Activated naive CD8-positive, alpha-beta T cell treated with anti-CD3 and anti-CD28 coated beads, Interleukin-2, amount 50 U/mL, for 16 hours (primary cell): ENCODE measurements around the gene CYP27B1.

Experiments used
- DNase-seq: peaks from one replicate; pipeline ENCODE4 v3.0.0-alpha.2; 2020; ENCODE audit warnings: low read depth, low spot score

The CYP27B1 gene

DNA sequence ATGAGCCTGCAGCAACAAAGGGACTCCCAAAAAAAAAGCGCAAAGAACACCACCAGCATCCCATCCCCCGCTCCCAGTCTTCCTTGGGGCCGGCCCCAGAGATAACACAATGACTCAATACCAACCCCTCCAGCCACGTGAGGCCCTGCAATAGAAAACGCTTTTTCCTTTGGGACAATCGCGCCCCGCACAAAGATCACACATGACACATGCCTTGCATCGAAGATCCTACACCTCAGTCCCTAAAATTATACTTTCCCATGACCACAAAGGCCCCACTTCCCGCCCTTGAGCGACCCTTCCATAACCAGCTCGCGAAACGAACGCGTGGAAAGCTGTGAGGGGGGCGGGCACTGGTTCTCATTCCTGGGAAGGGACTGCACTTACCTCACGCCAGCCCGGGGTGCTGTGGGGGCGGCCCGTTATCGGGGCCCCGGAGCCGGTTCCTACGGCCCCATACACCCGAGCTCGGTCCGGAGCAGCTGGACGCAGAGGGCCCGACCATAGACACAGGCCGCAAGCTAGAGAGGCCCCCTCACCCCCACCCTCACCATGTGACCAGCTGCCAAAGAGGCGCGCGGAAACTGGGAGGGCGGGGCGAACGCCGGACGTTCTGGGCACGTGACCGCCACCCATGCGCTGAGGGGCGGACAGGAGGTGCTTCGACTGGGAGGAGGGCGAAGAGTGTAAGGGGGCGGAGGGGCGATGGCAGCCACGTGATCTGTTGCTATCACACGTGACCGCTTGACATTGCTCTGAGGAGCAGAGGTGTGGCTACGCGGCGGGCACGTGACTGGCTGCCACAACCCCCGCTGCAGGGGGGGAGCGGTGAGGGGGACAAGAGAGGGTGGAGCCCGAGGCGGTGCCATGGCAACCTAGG lies 14.8 kb downstream of the CYP27B1 start, which contains the start of gene CDK4:
TSS of gene CDK4 (minus strand) at position 523 of the 880 bp plus-strand sequence. CDS start 593 bp downstream, outside the sequence.
- DNase-seq: peak; percentile 96

DNA sequence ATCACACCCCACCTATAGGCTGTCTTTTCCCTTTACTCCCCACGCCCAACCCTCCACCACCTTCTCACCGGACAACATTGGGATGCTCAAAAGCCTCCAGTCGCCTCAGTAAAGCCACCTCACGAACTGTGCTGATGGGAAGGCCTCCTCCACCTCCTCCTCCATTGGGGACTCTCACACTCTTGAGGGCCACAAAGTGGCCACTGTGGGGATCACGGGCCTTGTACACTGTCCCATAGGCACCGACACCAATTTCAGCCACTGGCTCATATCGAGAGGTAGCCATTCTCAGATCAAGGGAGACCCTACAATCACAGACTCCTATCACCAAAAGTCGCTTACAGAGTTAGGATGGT lies 15.5 kb downstream of the CYP27B1 start:
- no peak for DNase-seq

DNA sequence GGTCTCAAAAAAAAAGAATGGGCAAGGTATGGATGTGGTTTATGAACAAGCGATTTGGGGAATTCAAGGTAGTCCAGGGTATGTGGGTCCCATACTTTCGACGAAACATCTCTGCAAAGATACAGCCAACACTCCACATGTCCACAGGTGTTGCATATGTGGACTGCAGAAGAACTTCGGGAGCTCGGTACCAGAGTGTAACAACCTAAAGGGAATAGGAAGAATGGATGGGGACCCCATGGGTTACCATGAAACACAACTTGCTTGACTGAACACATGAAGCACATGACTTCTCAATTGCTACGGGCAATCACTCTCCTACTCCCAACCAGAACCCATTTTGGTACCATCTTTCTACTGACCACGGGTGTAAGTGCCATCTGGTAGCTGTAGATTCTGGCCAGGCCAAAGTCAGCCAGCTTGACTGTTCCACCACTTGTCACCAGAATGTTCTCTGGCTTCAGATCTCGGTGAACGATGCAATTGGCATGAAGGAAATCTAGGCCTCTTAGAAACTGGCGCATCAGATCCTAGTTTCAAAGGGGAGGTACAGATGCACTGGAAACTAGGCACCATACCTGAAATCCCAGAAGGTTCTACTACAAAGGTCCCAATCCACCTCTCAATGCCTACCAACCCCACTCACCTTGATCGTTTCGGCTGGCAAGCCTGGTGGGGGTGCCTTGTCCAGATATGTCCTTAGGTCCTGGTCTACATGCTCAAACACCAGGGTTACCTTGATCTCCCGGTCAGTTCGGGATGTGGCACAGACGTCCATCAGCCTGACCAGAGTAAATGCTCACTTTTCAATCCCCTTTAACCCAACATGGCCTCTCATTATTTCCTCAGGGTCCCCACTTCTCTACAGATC lies 16.1 kb downstream of the CYP27B1 start:
- DNase-seq: no peak

DNA sequence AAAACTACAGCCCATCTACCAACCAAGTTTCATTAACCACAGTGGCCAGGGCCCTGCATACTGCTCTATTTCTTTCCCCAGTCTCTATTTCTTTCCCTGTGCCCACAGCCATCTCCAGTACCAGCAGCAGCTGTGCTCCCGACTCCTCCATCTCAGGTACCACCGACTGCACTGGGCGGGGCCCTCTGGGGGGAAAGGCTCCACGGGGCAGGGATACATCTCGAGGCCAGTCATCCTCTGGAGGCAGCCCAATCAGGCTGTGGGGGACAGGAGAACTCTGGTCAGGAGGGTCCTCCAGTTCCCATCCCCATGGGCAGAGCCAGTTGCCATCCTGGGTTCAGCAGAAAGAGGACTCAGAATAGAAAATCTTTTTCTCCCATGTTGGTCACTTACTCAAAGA lies 17.8 kb downstream of the CYP27B1 start:
- DNase-seq: no peak

DNA sequence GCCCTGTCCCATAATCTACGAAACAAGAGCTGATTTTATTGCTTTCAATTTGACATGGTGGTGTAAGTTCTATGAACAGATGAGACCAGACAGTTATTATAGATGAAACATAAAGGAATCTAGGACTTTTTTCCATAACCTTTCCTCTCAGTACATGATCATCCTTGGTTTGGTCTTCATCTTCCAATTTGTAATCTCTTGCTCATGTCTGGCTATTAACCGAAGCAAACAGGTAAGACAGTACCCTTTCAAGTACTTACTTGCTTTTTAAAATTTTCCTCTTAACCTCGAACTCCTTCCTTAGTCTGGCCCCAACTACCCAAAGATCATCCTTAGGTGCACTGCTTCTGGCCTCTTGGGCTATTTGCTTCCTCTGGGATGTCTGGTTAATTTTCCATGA lies 20.9 kb downstream of the CYP27B1 start:
- no peak for DNase-seq

DNA sequence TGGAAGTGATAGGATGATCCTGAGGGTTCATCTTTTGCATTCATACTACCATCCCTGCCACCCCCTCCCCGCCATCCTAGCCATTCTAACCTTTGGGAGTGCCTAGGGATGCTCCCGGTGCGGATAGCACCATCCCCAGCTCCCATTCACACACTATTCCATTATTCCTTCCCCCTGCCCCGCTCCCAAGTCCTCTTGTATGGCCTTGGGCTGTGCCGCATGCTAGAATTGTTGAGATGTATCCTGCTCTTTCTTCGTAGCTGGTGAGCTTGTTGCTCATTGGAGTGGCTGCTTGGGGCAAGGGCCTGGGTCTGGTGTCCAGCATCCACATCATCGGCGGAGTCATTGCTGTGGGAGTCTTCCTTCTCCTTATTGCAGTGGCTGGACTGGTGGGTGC lies 21.4 kb downstream of the CYP27B1 start:
- no peak for DNase-seq

DNA sequence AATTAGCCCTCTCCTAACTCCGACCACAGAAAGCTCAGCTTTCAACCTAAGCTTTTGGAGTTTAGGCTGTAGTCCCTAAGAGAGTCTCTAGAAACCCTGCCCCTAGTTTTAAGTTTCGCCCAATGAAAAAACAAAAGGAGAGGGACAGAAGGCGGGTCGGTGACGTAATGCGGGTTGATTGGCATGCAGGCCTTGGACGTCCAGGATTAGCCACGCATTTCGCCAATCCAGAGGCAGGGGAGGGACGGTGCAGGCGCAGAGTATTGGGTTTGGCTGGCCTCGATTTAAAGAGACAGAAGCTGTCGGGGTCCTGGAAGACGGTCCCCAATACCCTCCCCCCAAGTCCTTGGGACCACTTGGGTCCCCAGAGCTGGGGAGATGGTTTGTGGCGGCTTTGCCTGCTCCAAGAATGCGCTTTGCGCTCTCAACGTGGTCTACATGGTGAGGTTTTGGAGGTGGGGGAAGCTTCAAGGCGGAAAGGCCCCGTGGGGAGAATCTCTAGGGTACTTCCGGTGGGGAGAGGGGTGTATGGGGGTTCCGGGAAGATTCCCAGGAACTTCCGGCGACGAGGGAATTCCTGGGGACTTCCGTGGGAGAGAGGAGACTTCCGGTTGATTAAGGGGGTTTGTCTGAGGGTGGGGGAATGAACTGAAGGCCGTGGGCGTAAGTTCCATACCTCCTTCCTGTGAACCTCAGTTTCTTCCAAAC lies 21.9 kb downstream of the CYP27B1 start, which contains the start of gene TSPAN31:
TSS of gene TSPAN31 (plus strand) at position 263 of the 708 bp plus-strand sequence. CDS start at position 379, 116 bp downstream.
- DNase-seq: peak; percentile 91

DNA sequence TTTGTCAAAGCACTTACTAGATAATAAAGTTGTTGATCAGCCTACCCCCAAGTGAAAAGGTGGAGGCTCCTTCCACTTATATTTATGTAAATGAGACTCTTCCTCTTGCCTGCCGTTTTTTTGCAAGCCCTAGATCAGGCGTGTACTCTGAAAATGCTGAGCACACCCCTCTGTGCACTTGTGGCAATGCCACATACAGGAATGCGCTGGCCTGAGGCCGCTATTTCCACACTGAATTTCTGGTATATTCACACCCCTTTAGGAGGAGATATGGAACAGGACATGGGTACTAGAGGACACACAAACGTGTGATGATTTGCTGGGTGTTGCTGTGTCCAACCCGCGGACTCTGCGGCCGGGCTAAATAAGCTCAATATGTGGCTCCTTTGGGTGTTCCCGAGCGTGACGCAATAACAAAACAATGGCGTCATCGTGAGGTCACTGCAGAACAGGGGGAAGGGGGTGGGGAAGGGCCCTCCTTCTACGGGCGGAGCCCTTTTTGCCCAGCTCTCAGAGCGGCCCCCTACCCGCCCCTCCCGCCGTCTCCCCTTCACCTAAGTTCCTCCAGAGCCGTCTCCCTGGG lies 22.6 kb downstream of the CYP27B1 start:
- peak; percentile 47 for DNase-seq

DNA sequence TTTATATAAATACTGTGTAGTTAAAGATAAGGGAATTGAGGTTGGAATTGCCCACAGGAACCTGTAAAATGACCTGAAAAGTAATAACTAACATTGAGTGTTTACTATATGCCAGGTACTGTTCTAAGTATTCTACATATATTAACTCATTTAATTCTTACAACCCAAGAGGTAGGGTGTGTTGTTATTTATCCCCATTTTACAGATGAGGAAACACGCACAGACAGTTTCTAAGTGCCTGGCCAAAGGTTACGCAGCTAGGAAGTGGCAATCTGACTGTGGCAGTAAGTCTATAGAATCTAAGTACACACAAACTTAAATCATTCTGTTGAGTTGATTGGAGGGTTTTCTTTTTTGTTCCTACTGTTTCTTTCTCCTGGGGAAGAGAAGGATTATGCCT lies 23.1 kb downstream of the CYP27B1 start:
- no peak for DNase-seq

DNA sequence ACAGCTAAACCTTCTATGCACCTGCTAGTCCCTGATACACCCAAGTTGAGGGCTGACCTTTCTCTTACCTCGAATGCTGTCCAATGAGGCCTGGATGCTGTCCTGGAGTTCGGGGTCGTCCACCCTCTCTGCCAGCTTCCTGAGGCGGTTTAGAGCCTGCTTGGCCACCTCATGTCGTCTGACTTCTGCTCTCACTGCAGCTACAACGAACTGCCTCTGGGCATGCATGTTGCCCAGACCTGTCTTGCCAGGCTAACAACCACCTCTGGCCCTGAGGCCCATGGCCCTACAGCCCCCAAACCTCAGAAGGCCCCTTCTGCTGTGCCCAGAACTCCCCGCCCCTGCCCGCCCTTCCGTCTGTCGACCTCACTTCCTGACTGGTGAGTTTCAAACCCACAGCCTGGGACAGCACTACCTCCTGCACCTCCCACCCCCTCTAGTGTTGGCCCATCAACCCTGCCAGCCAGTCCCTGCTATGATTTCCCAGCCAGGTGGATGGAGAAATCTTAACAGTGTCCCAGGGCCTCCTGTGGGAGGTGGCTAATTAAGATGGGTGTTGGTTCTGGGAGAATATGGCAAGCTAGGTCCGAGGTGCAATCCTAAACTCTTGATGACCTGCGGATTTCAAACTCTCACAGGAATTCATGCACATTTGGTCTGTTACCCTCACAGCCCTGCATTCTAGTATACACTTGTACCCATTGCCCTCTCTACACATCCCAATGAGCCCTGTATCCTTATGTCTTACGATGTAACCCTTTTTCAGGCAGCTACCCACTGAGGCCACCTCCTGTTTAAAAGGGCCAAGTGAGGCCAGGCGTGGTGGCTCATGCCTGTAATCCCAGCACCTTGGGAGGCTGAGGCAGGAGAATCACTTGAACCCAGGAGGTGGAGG lies 24.8 kb downstream of the CYP27B1 start:
- DNase-seq: peak; percentile 53

DNA sequence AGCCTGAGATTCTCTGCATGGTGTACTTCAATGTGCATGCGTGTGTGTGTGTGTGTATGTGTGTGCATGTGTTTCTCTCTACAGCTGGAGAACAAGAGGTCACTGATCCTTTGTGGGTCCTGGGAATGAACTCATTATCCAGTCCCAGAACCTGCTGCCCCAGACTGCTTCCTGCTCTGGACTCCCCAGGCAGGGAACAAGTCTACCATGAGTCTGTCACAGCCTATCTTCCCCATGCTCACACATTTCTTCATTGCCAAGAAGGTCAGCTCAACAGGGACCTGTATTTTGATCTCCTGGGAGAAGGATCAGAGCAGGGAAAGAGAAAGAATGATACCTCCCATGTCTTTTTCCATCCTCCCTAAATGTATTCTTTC lies 25.5 kb downstream of the CYP27B1 start:
- no peak for DNase-seq

DNA sequence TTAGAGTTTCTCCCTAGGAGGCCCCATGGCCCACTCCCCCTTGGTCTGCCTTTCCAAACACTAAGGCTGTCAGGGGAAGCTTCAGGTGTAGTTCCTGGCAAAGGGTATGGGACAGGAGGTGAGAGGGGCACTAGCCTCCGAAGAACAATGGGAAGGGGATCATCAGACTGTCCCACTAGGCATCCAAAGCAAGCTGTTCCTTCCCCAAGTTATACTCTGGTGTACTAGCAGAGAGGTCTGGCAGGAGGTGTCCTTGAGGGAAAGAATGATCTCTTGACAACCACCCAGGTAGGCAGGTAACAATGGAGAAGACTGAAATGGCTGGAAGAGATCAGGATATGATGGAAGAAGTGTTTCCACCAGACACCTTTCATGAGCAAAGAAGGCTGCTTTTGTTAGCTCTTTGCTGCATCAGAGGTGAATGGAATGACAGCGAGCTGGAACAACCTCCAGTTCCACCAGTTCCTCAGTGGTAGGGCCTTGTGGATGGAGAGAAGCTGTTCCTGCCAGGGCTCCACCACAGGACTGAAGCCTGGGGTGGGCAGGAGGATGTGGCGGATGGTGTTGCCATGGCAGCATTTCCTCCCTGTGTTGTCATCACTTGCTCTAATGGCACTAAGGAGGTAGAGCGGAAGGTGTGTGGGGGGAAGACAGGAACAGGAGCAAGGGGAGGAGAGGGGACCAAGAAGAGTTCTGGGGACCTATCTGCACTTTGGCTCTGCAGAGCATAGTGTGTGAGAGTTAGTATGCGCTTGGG lies 26.0 kb downstream of the CYP27B1 start:
- DNase-seq: peak; percentile 31

DNA sequence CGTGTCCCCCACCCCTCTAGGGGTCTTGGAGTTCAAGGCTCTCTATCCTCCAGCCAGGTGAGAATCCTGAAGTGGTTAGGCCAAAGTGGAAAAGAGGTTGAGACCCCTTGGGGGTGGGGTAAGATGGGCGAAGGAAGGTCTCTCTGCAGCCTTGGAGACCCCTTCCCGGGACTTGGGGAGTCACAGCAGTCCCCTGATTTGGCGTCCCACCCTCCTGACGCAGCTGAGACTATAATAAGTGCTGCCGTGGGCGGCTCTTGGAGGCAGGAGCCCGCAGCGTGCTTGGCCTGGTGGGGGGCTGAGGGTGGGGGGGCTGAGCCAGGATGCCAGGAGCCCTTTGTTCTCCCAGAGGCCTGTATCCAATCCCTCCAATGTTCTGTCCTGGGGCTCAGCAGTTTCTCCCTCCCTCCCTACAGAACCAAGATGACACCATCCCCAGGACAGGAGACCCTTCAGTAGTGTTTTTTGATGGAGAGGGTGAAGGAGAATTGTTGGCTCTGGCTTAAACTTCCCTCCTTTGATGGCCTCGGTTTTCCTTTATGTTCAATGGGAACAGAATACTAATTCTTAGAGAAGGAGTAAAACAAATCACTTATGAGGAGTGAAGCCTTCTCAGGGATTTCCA lies 26.9 kb downstream of the CYP27B1 start:
- no peak for DNase-seq

DNA sequence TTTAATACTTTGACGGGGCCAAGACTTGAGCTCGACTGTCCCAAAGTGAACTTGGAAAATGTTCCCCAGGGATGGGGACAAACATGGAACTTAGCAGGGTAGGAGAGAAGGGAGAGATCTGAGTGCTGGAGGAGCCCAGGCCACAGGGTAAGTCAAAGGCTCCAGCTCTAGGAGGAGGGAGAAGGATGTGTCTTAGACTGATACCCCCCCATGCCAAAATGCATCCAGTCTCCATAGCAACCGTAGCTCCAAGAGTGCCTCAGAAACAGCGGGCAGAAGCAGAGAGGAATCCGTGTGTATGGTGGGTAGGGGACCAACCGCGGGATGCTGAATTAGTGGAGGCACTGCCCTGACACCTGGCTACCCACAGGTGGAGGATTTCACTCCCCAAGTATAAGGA lies 27.5 kb downstream of the CYP27B1 start:
- no peak for DNase-seq

DNA sequence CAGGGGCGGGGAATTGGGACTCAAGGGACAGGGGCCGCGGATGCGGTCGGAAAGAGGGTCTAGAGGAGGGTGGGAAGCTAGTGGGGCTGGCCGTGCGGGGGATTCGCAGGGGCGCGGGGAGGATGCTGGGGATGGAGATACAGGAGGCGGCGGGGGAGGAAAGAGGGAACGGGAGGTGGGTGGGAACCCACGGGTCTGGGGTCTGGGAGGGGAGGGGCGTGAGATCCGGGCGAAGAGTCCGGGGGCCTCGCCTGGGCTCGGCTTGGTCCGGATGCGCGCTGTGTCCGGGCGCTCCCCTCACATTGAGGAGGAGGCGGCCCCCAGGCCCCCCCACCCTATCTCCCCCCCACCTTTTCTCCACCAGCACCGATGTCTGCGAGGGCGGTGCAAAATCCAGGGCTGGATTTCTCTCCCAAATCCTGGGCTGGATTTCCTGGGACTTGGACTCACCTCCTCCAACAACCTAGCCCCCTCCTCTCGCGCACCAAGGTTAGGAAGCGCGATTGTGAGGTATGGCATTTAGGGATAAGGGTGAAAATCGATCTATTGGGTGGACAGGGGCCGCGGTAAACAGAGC lies 28.1 kb downstream of the CYP27B1 start, which contains the start of gene AGAP2:
TSS of gene AGAP2 (minus strand) at position 82 of the 577 bp plus-strand sequence. CDS start 496 bp downstream, outside the sequence.
- DNase-seq: no peak

DNA sequence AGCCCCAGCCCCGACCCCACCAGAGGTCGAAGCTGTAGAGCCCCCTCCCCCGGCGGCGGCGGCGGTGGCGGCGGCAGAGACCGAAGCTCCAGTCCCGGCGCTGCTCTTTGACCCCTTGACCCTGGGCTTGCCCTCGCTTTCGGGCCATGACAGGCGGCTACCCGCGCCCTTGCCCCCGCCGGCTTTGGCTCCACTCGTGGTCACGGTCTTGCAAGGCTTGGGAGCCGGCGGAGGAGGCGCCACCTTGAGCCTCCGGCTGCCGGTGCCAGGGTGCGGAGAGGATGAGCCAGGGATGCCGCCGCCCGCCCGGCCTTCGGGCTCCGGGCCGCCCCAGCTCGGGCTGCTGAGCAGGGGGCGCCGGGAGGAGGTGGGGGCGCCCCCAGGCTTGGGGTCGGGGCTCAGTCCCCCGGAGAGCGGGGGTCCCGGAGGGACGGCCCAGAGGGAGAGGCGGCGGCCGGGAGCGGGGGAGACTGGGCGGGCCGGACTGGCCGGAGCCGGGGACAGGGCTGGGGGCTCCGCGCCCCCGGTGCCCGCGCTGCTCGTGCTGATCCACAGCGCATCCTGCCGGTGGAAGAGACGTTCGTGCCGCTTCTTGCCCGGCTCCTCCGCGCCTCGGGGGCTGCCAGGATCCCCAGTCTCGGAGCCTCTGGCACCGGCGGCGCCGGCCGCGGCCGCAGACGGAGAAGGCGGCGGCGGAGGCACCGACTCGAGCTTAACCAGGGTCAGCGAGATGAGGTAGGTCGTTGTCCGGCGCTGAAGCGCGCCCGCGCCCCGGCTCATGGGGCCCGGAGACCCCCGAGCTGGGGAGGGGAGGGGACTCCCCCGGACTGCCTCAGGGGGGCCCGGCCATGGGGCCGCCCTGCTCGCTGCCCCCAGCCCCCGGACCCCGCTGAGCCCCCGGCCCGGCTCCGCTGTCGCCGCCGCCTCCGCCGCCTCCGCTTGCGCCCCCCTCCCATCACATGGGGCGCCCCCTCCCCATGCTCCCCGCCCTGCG lies 29.1 kb downstream of the CYP27B1 start:
- DNase-seq: no peak

DNA sequence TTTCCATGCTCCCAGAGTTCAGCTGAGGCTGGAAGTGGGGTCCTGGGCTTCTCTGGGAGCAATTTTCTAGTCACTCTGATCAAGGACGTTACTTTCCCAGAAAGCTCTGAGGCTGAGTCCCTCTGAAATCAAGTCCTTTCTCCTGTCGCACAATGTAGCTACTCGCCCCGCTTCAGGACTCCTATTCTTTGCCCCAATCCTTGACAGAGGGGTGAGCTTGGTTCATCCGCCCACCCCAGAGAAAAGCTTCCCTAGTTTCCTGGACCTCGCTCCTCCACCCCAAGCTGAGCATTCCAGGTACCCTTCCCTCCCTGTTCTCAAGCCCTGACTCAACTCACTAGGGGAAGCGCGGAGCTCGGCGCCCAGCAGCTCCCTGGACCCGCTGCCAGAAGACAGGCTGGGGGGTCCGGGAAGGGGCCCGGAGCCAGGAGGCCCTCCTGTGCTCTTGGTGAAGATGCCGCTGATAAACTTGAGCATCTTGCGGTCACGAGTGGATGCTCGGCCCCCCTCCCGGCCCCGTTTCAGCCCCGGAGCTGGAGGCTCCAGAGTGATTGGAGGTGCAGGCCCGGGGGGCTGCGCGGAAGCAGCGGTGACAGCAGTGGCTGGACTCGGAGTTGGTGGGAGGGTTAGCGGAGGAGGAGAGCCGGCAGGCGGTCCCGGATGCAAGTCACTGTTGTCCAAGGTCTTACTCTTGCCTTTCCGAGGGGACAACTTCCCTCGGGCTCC lies 30.0 kb downstream of the CYP27B1 start:
- DNase-seq: no peak
